ENCODE data around the gene DDTL. TPM values are rescaled to one million over a fixed set of nuclear protein-coding genes. Genes with fewer than 3 reads are reported as not detected.
"Not testable (repeated sequence)": the region's sequence is repeated elsewhere in the genome, so short reads cannot be mapped to it uniquely, and the experiment has no call there.

DDTL gene
- polyA plus RNA-seq, 1 of the 3 experiments (the other 2 are of a cell fraction) = 1.6 TPM

DNA sequence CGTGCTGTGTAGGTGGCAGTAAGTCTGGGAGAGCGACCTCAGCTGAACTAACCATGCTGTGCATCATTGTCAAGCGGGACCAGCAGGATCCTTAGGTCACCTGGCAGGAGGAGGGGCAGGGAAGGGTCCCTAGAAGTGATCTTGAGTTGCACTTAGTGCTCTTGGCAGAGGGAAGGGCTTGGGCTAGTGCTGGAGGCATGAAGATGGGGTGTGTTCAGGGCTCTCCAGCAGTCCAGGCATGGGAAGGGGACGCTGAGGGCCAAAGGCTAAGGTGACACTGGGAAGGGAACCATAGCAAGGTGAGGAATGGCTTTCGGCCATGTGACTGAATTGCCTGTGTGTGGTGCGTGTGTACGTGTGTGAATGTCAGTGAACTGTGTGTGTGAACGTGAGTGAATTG lies 19.4 kb downstream of the DDTL start:
- POLR2A ChIA-PET; H3F3A ChIP-seq (replicated peaks; ENCODE audit: insufficient read depth); H3K4me3 ChIP-seq (ENCODE audit: low read depth in 2 of 2, low read length in 1 of 2); H3K4me1 ChIP-seq (ENCODE audit: control insufficient read depth in 1 of 2, insufficient read depth in 2 of 2, low read depth in 1 of 2, low read length in 1 of 2); H3K9me2 ChIP-seq; H3K9me3 ChIP-seq; H3K9ac ChIP-seq; H3K27ac ChIP-seq (ENCODE audit: low read depth in 2 of 2, low read length in 1 of 2); H3K36me3 ChIP-seq (replicated peaks in 1 of 2; ENCODE audit: control insufficient read depth in 1 of 2, insufficient read depth in 2 of 2, low read length in 1 of 2); H3K4me2 ChIP-seq; H3K27me3 ChIP-seq (ENCODE audit: insufficient read depth); CTCF ChIA-PET; H3K79me2 ChIP-seq (ENCODE audit: insufficient read depth); DNase-seq; H2AFZ ChIP-seq (ENCODE audit: low read depth); H4K20me1 ChIP-seq (ENCODE audit: insufficient read depth): not testable (repeated sequence)
- 94% methylated on average over 8 of the region's 8 CpGs for WGBS (ENCODE audit: low lambda C conversion rate)

DNA sequence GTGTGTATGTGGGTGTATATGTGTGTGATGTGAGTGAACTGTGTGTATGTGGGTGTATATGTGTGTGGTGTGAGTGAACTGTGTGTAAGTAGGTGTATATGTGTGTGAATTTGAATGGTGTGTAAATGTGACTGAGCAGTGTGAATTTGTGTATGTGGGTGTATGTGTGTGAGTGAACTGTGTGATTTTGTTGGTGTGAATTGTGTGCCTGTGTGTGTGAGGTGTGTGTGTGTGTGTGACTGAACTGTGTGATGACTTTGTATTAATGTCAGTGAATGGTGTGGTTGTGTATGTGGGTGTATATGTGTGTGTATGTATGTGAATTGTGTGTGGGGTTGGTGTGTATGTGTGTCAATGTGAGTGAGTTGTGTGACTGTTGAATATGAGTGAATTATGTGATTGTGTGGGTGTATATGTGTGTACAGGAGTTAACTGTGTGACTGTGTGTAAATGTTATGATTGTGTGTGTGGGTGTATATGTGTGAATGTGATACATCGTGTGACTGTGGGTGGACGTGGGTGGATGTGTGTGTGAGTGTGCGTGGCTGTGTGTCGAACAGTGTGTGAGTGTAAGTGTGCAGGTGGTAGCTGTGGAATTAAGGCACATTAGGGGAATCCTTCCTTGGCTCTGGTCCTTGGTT lies 20.0 kb downstream of the DDTL start:
- H3K36me3 ChIP-seq (replicated peaks in 1 of 2; ENCODE audit: control insufficient read depth in 1 of 2, insufficient read depth in 2 of 2, low read length in 1 of 2); H2AFZ ChIP-seq (ENCODE audit: low read depth); H3K4me3 ChIP-seq (ENCODE audit: low read depth in 2 of 2, low read length in 1 of 2); H3K9me3 ChIP-seq; H3K79me2 ChIP-seq (ENCODE audit: insufficient read depth); CTCF ChIA-PET; H3K9ac ChIP-seq; H3K4me1 ChIP-seq (ENCODE audit: control insufficient read depth in 1 of 2, insufficient read depth in 2 of 2, low read depth in 1 of 2, low read length in 1 of 2); H4K20me1 ChIP-seq (ENCODE audit: insufficient read depth); H3K27ac ChIP-seq (ENCODE audit: low read depth in 2 of 2, low read length in 1 of 2); H3F3A ChIP-seq (replicated peaks; ENCODE audit: insufficient read depth); H3K27me3 ChIP-seq (ENCODE audit: insufficient read depth); H3K4me2 ChIP-seq; H3K9me2 ChIP-seq; POLR2A ChIA-PET; DNase-seq: not testable (repeated sequence)
- WGBS (ENCODE audit: low lambda C conversion rate) = 86% methylated on average over 4 of the region's 4 CpGs

DNA sequence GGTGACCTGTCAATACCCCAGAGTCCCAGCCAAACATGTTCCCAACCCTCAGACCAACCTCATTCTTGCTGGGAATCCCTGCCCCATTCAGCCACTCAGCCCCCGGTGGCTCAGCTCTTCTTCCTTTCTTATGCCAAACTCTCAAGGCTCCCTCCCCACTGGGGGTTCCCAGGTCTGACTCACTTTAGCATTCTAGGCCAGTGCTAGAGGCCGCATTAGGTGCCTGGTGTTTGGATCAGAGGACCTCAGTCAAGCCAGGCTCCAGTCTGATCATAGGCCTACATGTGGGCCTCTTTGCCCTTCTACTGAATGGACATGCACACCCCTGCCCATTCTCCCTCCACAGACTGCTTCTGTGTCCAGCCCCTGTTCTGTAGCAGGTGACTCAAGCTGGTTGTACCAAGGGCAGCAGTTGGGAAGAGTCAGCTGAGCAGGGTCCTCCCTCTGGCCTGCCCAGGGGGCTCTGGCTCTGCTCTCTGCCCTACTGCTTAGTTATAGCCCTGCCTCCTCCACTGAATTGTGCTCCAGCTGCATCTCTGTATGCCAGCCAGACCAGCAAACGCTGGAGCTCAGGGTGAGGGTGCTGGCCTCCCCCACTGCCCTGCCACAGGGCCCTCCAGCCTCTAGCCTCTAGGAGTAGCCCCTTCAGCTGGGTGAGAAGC lies 23.0 kb downstream of the DDTL start:
- H3K36me3 ChIP-seq (replicated peaks in 1 of 2; ENCODE audit: control insufficient read depth in 1 of 2, insufficient read depth in 2 of 2, low read length in 1 of 2); H3K27ac ChIP-seq (ENCODE audit: low read depth in 2 of 2, low read length in 1 of 2); H4K20me1 ChIP-seq (ENCODE audit: insufficient read depth); H3K9me2 ChIP-seq; DNase-seq; H3F3A ChIP-seq (replicated peaks; ENCODE audit: insufficient read depth); H2AFZ ChIP-seq (ENCODE audit: low read depth); H3K27me3 ChIP-seq (ENCODE audit: insufficient read depth); H3K9me3 ChIP-seq; H3K4me3 ChIP-seq (ENCODE audit: low read depth in 2 of 2, low read length in 1 of 2); H3K4me2 ChIP-seq; H3K79me2 ChIP-seq (ENCODE audit: insufficient read depth); POLR2A ChIA-PET; H3K9ac ChIP-seq; H3K4me1 ChIP-seq (ENCODE audit: control insufficient read depth in 1 of 2, insufficient read depth in 2 of 2, low read depth in 1 of 2, low read length in 1 of 2); CTCF ChIA-PET: not testable (repeated sequence)
- 72% methylated on average over 2 of the region's 3 CpGs for WGBS (ENCODE audit: low lambda C conversion rate)

GRCh38 chr22:23993080-23993479 lies 26.4 kb downstream of the DDTL start:
- H4K20me1 ChIP-seq (ENCODE audit: insufficient read depth); H3K9me3 ChIP-seq; H3K27me3 ChIP-seq (ENCODE audit: insufficient read depth); H3K4me3 ChIP-seq (ENCODE audit: low read depth in 2 of 2, low read length in 1 of 2); H3K9me2 ChIP-seq; H3K27ac ChIP-seq (ENCODE audit: low read depth in 2 of 2, low read length in 1 of 2); H3K4me1 ChIP-seq (ENCODE audit: control insufficient read depth in 1 of 2, insufficient read depth in 2 of 2, low read depth in 1 of 2, low read length in 1 of 2); POLR2A ChIA-PET; H3K36me3 ChIP-seq (replicated peaks in 1 of 2; ENCODE audit: control insufficient read depth in 1 of 2, insufficient read depth in 2 of 2, low read length in 1 of 2); H2AFZ ChIP-seq (ENCODE audit: low read depth); CTCF ChIA-PET; H3K9ac ChIP-seq; H3K79me2 ChIP-seq (ENCODE audit: insufficient read depth); DNase-seq; H3F3A ChIP-seq (replicated peaks; ENCODE audit: insufficient read depth); H3K4me2 ChIP-seq: not testable (repeated sequence)
- WGBS (ENCODE audit: low lambda C conversion rate) = 68% methylated on average over 2 of the region's 2 CpGs

DNA sequence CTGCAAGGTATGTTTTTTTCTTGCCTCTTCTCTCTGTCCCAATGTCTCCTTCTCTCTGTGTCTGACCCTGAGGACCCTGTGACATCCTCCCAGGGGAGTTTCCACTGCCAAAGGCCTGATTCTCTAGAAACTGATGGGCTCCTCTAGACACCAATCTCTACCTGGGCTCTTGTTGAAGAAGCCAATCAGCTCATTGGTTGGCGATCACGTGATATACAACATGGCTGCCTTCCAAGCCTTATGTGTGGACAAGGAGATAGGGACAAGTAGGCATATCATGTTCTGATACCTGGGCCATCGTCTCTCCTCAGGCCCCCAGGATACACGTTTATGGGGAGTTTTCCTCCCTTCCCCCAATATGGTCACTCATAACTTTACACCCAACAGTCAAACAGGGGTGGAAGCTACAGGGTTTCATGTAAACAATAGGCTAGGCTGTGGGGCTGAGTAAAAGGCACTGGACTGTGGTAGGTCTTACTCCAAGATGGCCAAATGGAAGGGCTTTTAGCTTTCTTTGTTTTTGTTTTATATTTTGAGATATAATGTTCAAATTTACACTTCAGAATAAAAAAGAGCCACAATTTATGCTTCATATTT lies 27.0 kb downstream of the DDTL start:
- H3K27me3 ChIP-seq (ENCODE audit: insufficient read depth) = not testable (repeated sequence)

More for the DNA sequence above, 27.0 kb downstream of the DDTL start:
- H3K27ac ChIP-seq (ENCODE audit: low read depth in 2 of 2, low read length in 1 of 2); H3K9me2 ChIP-seq; DNase-seq; H4K20me1 ChIP-seq (ENCODE audit: insufficient read depth); H3K9ac ChIP-seq; H3K79me2 ChIP-seq (ENCODE audit: insufficient read depth); H3K4me3 ChIP-seq (ENCODE audit: low read depth in 2 of 2, low read length in 1 of 2); H2AFZ ChIP-seq (ENCODE audit: low read depth); H3K9me3 ChIP-seq; CTCF ChIA-PET; H3K36me3 ChIP-seq (replicated peaks in 1 of 2; ENCODE audit: control insufficient read depth in 1 of 2, insufficient read depth in 2 of 2, low read length in 1 of 2); H3K4me2 ChIP-seq; POLR2A ChIA-PET; H3F3A ChIP-seq (replicated peaks; ENCODE audit: insufficient read depth); H3K4me1 ChIP-seq (ENCODE audit: control insufficient read depth in 1 of 2, insufficient read depth in 2 of 2, low read depth in 1 of 2, low read length in 1 of 2): not testable (repeated sequence)
- WGBS (ENCODE audit: low lambda C conversion rate) = 64% methylated on average over 4 of the region's 4 CpGs

Measured in SK-N-SH (cell line).